HL-60 (cell line): Measurements from ENCODE around the gene LSAMP.
A peak's percentile ranks its signal among the peaks of the same experiment; 100 is the strongest.

Source experiments
- DNase-seq, 2 experiments: peaks; one replicate each; pipeline ENCODE4 v3.0.0-alpha.2; 2010 to 2020; ENCODE audit warnings: low read depth in 1 of 2, low spot score in 1 of 2
- H3K27ac ChIP-seq: fragments of 250-450 bp; sonication (Bioruptor Pico); replicated peaks from 2 replicates; pipeline ENCODE4 v1.5.1; 2020; ENCODE audit warnings: mild to moderate bottlenecking, moderate library complexity
- H3K27me3 ChIP-seq: fragments of 250-450 bp; sonication (Bioruptor Pico); 2 replicates; pipeline ENCODE4 v1.5.1; 2021; ENCODE audit warnings: mild to moderate bottlenecking, moderate library complexity; ENCODE audit not compliant: insufficient read depth, poor library complexity, severe bottlenecking
- H3K4me3 ChIP-seq: replicated peaks from 2 replicates; pipeline ENCODE4 v1.5.1; 2011; ENCODE audit warnings: mild to moderate bottlenecking, control low read depth, low read length; ENCODE audit not compliant: insufficient read depth
- CTCF ChIP-seq: IDR thresholded peaks from one replicate; pipeline ENCODE4 v1.5.1; 2011; ENCODE audit warnings: low read length, control low read depth, inconsistent platforms; ENCODE audit not compliant: insufficient read depth
- GABPA ChIP-seq: IDR thresholded peaks from 2 replicates; pipeline ENCODE4 v1.6.1; 2012; ENCODE audit warnings: low read depth
- POLR2AphosphoS5 ChIP-seq: IDR thresholded peaks from 2 replicates; pipeline ENCODE4 v1.6.1; 2012; ENCODE audit warnings: low read depth
- SPI1 ChIP-seq: IDR thresholded peaks from 2 replicates; pipeline ENCODE4 v1.6.1; 2012; ENCODE audit warnings: low read depth, mild to moderate bottlenecking, borderline replicate concordance
- TF ChIP-seq, protein P1 (sequence below): IDR thresholded peaks from 2 replicates; pipeline ENCODE4 v1.6.1; 2012; ENCODE audit warnings: low read depth; ENCODE audit not compliant: insufficient replicate concordance

The LSAMP gene

DNA sequence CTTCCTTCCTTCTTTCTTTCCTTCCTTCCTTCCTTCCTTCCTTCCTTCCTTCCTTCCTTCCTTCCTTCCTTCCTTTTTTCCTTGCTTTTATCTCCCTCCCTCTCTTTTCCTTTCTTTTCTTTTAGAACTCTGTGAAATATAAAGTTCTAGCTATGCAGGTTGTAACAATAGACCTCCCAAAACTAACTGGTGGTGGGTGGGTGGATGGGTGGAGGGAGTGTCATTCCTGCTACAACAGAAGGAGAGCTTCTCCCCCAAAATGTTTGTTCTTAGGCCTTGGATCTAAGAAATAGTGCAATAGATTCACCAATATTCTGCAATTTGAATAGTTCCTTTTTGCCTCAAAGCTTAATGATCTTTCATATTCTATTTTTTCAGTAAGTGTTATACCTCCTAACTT is 606.0 kb downstream of the LSAMP start:
- H3K27ac ChIP-seq = no peak overlapping the region
- H3K27me3 ChIP-seq = peaks cover 2% of the 10 kb centered on the region
- TF ChIP-seq POLR2AphosphoS5 (no peak), GABPA (no peak), CTCF (no peak), SPI1 (no peak)
- TF ChIP-seq, protein P1, sequence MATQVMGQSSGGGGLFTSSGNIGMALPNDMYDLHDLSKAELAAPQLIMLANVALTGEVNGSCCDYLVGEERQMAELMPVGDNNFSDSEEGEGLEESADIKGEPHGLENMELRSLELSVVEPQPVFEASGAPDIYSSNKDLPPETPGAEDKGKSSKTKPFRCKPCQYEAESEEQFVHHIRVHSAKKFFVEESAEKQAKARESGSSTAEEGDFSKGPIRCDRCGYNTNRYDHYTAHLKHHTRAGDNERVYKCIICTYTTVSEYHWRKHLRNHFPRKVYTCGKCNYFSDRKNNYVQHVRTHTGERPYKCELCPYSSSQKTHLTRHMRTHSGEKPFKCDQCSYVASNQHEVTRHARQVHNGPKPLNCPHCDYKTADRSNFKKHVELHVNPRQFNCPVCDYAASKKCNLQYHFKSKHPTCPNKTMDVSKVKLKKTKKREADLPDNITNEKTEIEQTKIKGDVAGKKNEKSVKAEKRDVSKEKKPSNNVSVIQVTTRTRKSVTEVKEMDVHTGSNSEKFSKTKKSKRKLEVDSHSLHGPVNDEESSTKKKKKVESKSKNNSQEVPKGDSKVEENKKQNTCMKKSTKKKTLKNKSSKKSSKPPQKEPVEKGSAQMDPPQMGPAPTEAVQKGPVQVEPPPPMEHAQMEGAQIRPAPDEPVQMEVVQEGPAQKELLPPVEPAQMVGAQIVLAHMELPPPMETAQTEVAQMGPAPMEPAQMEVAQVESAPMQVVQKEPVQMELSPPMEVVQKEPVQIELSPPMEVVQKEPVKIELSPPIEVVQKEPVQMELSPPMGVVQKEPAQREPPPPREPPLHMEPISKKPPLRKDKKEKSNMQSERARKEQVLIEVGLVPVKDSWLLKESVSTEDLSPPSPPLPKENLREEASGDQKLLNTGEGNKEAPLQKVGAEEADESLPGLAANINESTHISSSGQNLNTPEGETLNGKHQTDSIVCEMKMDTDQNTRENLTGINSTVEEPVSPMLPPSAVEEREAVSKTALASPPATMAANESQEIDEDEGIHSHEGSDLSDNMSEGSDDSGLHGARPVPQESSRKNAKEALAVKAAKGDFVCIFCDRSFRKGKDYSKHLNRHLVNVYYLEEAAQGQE = no peak
- no peak overlapping the region for H3K4me3 ChIP-seq
- no peak for DNase-seq

GRCh38 chr3:115838786-115839185 is 606.5 kb downstream of the LSAMP start:
- DNase-seq = no peak
- Histone ChIP-seq H3K27ac (no peak overlapping the region), H3K27me3 (peaks cover 2% of the 10 kb centered on the region), H3K4me3 (no peak overlapping the region)
- TF ChIP-seq GABPA = no peak
- TF ChIP-seq SPI1 = no peak
- no peak for TF ChIP-seq POLR2AphosphoS5
- TF ChIP-seq, protein P1 = no peak
- no peak for TF ChIP-seq CTCF

- H3K27me3 ChIP-seq = peaks cover 1% of the 10 kb centered on the region
- DNase-seq = no peak
- no peak for TF ChIP-seq GABPA
- peak; percentile 48 for TF ChIP-seq CTCF
- H3K4me3 ChIP-seq = no peak overlapping the region
- H3K27ac ChIP-seq = no peak overlapping the region
These were observed 608.3 kb downstream of the LSAMP start for GRCh38 chr3:115836944-115837343.

GRCh38 chr3:115835946-115836345 is 609.3 kb downstream of the LSAMP start:
- H3K27ac ChIP-seq = no peak overlapping the region
- H3K27me3 ChIP-seq = no peaks in the 10 kb centered on the region
- H3K4me3 ChIP-seq = no peak overlapping the region
- TF ChIP-seq, protein P1 = no peak
- TF ChIP-seq CTCF (no peak), GABPA (no peak), POLR2AphosphoS5 (no peak), SPI1 (no peak)
- no peak for DNase-seq
